ENCODE data around the gene MLF1.

DNA sequence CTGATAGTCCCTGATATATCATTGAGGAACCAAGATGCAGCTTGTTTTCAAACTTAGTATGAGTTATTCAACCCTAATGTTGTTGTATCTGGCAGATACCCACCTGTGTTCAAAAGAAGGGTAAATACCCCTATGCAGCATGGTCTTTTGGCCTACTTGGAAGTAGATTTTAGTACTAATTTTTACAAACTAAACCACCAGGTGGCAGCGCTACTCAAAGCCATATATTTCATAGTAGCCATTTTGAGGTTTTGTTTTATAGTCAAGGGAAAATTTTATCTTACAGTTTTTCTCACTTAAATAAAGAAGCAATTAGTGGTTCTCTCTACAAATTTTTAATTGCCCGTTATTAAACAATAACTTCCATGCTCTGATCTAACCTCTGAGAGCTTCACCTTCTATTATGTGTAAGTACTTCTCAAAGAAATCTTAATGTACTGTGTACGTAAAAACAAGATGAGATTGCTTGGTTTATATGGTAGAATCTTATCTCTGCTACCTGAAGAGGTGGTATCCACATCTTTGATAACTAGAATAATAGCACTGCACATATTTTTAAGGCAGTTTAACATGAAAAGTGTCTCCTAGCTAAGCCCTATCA is 31.5 kb upstream of the MLF1 start:
- no peak for TF ChIP-seq TAF1 (IDR thresholded peaks at IDR 0.05; ENCODE audit: low read depth, low read length)
- no peak for TF ChIP-seq POLR2A (IDR thresholded peaks at IDR 0.05; ENCODE audit: low read depth, low read length)

Measured in GM12891 (cell line).